ENCODE data around the gene GARS1. TPM values are rescaled to one million over a fixed set of nuclear protein-coding genes. Genes with fewer than 3 reads are reported as not detected.

GARS1 gene
- total and polyA plus RNA-seq, 9 of the 15 experiments (the other 6 are each of a cell fraction or from before 2014, with no cell fraction given): 142 to 769 (median 272) TPM

- CTCF ChIA-PET (ENCODE audit: low intra/inter-chr PET ratio): no interaction called here
- intact Hi-C loops (cut with micrococcal nuclease): loop anchor here (2.0 kb wide), 1 partner anchor 13 kb away; no protein-coding TSS in a partner anchor
- in situ Hi-C loops (cut with MboI): no loop called here
- Histone ChIP-seq H3K9me3 (replicated peaks; ENCODE audit: control insufficient read depth, insufficient read depth, low read depth, low read length) (no peaks in the 10 kb centered on the region), H3K9ac (ENCODE audit: insufficient read depth in 1 of 2, low read depth in 2 of 2, low read length in 2 of 2) (no peak overlapping the region), H3K4me3 (no peak overlapping the region), H2AFZ (ENCODE audit: low read depth, low read length) (no peak overlapping the region), H3K4me1 (replicated peaks in 1 of 2; ENCODE audit: control insufficient read depth in 2 of 2, insufficient read depth in 2 of 2, low read length in 2 of 2) (no peaks in the 10 kb centered on the region), H3K36me3 (ENCODE audit: control insufficient read depth, insufficient read depth, low read length) (peaks cover 92% of the 10 kb centered on the region), H3K27ac (ENCODE audit: extremely low read depth, low read depth, low read length) (no peak overlapping the region), H4K20me1 (replicated peaks; ENCODE audit: control insufficient read depth, insufficient read depth, low read length) (0 out of 2 replicates have a peak, but pooled peaks cover 3% of the 10 kb centered on the region), H3K4me2 (ENCODE audit: insufficient read depth, low read length) (no peak overlapping the region), H3K79me2 (ENCODE audit: control insufficient read depth, insufficient read depth, low read length) (peaks cover 82% of the 10 kb centered on the region), H3K27me3 (ENCODE audit: control insufficient read depth in 2 of 2, insufficient read depth in 2 of 2, low read length in 2 of 2) (no peaks in the 10 kb centered on the region), H3K9me1 (ENCODE audit: control insufficient read depth, insufficient read depth, low read length) (no peaks in the 10 kb centered on the region)
- 98% methylated on average over 3 of the region's 3 CpGs for WGBS (ENCODE audit: insufficient coverage, low coverage, missing lambda C conversion rate)
- 0 out of 3 replicates have a peak, but pooled peaks have one; percentile 18 for ATAC-seq
- TF ChIP-seq POLR2G (IDR thresholded peaks at IDR 0.05; ENCODE audit: low read depth, low read length) (peak; percentile 13; the same call in 1 of the 2 replicates), RBM22 (IDR thresholded peaks at IDR 0.05; ENCODE audit: low read depth, low read length, poor library complexity, severe bottlenecking) (peak; percentile 10), KHSRP (IDR thresholded peaks at IDR 0.05) (no peak)
- POLR2A ChIA-PET: interaction anchor here (0.6 to 2.9 kb wide), 8 partner anchors 8 to 172 kb away, joined by 3 to 19 read pairs (median 4); no protein-coding TSS in a partner anchor
- BruUV-seq (replicated peaks): no TSS peak
- DNase-seq (ENCODE audit: extremely low read depth in 1 of 4, low spot score in 3 of 4): no peak
- no peak for FAIRE-seq
Observed at GRCh38 chr7:30605832-30606231, 11.2 kb downstream of the GARS1 start.

GRCh38 chr7:30612658-30613265, 18.1 kb downstream of the GARS1 start:
- no TSS peak for BruUV-seq (replicated peaks)

More at GRCh38 chr7:30612658-30613265, 18.1 kb downstream of the GARS1 start:
- no peaks in the 10 kb centered on the region for H3K9me3 ChIP-seq (replicated peaks; ENCODE audit: control insufficient read depth, insufficient read depth, low read depth, low read length)
- no peak overlapping the region for H3K9ac ChIP-seq (ENCODE audit: insufficient read depth in 1 of 2, low read depth in 2 of 2, low read length in 2 of 2)
- 95% methylated on average over 6 of the region's 6 CpGs for WGBS (ENCODE audit: insufficient coverage, low coverage, missing lambda C conversion rate)
- no peaks in the 10 kb centered on the region for H3K4me1 ChIP-seq (replicated peaks in 1 of 2; ENCODE audit: control insufficient read depth in 2 of 2, insufficient read depth in 2 of 2, low read length in 2 of 2)
- no peak overlapping the region for H3K4me3 ChIP-seq
- in situ Hi-C loops (cut with MboI): no loop called here
- no peak overlapping the region for H3K27ac ChIP-seq (ENCODE audit: extremely low read depth, low read depth, low read length)
- FAIRE-seq: no peak
- no peak for TF ChIP-seq IRF1 (CRISPR knock-in tag; IDR thresholded peaks at IDR 0.05; ENCODE audit: borderline replicate concordance)
- TF ChIP-seq HMBOX1 (IDR thresholded peaks at IDR 0.05): no peak
- TF ChIP-seq ZNF316 (IDR thresholded peaks at IDR 0.05): peak; percentile 56
- peak; percentile 43; the same call in 1 of the 2 replicates for TF ChIP-seq C11orf30 (IDR thresholded peaks at IDR 0.05; ENCODE audit: low read depth)
- no peak for TF ChIP-seq CHCHD3 (CRISPR knock-in tag; IDR thresholded peaks at IDR 0.05)
- no peaks in the 10 kb centered on the region for H3K27me3 ChIP-seq (ENCODE audit: control insufficient read depth in 2 of 2, insufficient read depth in 2 of 2, low read length in 2 of 2)
- intact Hi-C loops (cut with micrococcal nuclease): no loop called here
- H3K79me2 ChIP-seq (ENCODE audit: control insufficient read depth, insufficient read depth, low read length): peaks cover 84% of the 10 kb centered on the region
- no peak overlapping the region for H3K4me2 ChIP-seq (ENCODE audit: insufficient read depth, low read length)
- peaks cover 4% of the 10 kb centered on the region; the same call in 1 of the 2 replicates for H4K20me1 ChIP-seq (replicated peaks; ENCODE audit: control insufficient read depth, insufficient read depth, low read length)
- CTCF ChIA-PET (ENCODE audit: low intra/inter-chr PET ratio): no interaction called here
- H2AFZ ChIP-seq (ENCODE audit: low read depth, low read length): no peak overlapping the region
- no peak for ATAC-seq
- no peaks in the 10 kb centered on the region for H3K9me1 ChIP-seq (ENCODE audit: control insufficient read depth, insufficient read depth, low read length)
- POLR2A ChIA-PET: interaction anchor here (0.8 to 3.3 kb wide), 7 partner anchors 7 to 19 kb away, joined by 3 to 19 read pairs (median 9); no protein-coding TSS in a partner anchor
- H3K36me3 ChIP-seq (ENCODE audit: control insufficient read depth, insufficient read depth, low read length): peaks cover 96% of the 10 kb centered on the region
- DNase-seq (ENCODE audit: extremely low read depth in 1 of 4, low spot score in 3 of 4): no peak
